ENCODE measurements around the gene PID1.

Gene PID1

DNA sequence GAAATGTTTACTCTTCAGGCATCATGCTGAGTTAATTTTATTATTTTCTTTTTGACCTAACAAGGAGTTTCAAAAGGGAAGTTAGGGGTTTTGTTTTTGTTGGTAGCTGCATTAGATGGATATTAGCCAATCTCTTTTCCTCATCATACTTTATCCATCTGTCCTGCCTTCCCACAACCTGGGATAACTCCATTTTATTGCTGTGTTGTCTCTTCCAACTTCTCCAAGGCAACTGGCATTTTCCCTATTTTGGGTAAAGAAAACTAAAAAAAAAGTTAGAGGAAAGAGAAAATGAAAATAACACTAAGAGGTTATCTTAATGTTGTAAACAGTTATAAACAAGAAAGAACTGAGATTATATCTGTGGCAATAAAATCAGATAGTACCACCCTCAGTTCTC is 147.0 kb downstream of the PID1 start:
- no peak for DNase-seq

DNA sequence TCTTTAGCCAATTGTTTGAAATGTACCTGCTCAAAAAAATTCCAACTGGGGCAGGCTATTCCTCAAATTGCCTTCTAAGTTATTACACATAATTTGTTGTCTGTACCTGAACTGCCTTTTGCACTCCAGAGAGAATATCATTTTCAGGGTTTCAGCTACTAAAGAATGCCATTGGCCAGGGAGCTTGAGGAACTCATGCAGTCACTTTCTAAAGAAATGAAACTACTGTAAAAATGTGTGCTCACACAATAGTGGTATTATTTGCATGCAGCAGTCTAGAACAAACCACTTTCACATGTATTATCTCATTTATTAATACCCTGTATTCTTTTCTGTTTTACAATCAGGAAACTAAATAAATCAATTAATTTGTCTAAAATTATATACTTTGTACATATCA is 152.2 kb downstream of the PID1 start:
- DNase-seq = no peak

DNA sequence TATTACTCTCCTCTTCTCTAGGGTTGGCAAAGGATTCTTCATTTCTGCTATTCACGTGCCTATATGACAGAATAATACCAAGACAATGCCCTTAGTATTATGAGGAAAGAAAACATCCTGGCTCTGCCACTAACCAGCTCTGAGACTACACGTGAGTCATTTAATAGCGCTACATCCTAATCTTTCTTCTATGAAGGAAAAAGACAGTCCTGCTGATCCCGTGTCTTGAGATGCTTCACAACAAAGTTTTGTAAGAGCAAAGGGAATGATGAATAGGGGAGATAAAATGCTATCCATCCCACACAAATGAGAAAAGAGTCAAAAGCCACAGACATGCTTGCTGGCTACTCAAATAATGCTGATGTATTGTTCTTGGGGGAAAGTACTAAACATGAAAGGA is 152.8 kb downstream of the PID1 start:
- DNase-seq = no peak

DNA sequence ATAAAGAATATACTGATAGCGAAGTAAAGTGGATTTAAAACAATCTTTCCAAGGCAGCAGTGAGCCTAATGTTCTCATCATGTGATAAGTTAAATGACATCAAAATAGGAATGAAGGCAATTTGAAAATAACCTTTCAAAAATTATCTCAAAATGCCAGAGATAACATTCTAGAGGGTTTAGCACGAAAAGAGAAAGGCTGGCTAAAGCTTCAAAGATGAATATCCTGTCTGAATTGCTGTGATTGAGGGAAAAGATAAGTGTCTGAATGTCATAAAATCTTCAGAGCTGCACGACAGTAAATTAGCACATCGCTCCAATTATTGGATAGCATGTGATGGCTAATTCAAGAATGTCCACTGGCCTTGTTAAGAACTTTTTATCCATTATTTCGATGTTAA is 159.3 kb downstream of the PID1 start:
- no peak for DNase-seq

DNA sequence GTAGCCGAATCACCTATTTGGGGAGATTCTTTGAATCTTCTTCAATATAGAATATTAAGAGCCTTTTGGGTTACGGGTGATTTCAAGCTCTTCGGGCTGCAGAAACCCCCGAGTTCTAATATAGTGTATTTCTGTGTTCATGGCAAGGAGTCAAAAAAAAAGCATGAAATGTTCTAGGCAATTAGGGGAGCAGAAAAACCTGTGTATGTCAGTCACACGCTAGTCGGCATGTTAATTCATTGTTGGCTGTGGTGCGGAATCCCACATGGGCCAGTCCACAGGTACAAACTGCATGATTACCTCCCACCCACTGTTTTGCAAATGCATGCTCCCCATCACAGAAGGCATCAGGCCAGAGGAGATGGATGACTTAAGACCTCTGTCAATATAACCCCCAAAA is 161.9 kb downstream of the PID1 start:
- no peak for DNase-seq

DNA sequence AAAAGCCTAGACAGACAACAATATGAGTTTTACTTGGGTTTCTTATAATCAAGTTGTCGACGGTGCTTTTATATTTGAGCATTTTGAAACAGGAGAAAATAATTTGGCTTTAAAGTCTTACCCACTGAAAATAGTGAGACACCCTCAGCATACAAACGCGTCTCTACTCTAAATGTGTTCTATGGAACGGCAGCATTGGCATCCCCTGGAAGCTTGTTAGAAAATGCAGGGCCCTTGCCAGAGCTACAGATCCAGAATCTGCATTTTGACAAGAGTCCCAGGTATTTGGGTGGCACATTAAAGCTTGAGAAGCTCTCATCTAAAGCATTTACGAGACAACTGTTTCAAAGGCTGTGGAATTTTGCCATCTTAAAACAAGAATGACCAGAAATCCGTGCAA is 163.5 kb downstream of the PID1 start:
- DNase-seq = peak in 1 of 56 donors; percentile 3

DNA sequence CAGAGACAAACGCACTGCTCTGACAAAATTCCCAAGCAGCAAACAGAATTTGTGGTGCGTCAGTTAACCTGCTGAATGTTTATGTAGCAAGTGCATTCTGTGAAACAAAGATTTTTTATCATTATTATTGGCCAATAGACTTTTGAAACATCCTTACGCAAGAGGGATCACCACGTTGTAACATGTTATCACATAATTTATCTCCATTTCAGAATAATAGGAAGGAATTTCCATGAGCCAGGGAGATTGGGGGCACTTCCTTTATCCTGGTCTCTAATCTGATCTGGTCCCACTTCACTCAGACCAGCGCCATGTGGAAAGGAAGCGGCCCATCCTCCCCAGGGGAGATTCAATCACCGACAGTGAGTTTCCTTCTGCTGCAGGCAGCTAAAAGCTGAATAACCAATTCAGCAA is 166.1 kb downstream of the PID1 start:
- no peak for DNase-seq

DNA sequence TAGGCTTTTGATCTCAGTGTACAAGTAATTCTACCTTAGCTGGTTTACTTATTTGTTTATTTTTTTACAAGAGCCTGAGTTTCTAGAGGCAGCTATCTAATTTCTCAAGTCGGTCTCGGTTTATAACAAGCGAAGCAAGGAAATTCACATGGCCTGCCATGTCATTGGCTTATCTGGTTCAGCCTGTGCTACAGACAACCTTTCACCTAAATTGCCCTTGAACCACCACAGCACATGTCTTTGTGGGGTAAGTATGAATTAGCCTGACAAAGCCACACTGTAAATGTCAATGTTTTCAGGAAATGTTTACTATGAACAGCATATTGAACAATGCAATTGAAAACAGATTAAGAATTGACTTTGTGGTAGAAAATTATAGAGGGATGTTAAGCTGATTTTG is 167.1 kb downstream of the PID1 start:
- DNase-seq = no peak

DNA sequence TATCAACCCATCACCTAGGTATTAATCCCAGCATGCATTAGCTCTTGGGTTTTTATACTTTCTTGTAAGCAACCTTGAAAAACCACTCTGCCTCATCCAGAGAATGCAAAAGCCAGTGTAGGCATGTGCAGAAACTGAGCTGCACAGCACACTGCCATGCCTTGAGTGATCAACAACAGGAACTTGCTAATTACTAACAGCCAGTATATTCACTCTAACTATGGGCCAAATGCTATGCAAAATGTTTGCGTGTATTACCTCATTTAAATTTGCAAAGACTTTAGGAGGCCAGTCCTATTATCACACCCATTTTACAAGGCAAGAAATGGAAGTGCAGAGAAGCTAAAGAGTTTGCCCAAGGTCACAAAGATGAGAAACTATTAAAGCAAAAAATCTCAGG is 169.8 kb downstream of the PID1 start:
- no peak for DNase-seq

DNA sequence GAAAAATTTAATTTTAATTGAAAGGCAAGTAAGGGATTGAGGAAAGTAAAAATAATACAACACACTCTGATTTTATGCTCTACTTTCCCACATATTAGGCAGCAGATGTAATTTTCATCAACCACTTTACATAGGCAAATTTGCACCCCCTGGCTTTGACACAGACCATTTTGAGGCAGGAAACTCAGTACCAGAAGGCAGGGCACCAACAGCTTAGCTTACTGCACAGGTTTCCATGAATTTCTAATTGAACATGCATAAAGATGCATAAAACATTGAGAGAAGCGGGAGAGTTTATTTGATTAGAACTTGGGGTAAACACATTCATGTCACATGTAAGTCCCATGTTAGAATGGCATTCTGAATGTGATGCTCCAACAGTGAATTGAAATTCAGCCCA is 171.9 kb downstream of the PID1 start:
- no peak for DNase-seq

DNA sequence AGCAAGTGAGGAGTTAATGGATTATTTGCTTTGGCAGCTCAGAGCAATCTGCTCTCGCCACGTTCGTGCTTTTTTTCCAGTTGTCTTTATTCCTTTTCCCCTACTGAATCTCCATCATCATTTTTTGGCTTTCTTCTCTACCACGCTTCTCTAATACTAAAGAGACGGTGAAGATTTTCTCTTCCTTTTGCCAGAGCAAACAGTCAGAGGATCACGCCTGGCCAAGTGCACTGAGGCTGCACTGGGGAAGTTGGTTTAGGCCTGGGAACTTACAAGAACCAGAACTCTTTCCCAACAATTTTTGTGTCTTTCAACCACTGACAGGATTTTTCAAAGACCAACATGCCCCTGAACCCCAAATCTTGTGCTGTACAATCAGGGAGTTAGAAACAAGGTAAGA is 172.3 kb downstream of the PID1 start:
- DNase-seq = no peak

DNA sequence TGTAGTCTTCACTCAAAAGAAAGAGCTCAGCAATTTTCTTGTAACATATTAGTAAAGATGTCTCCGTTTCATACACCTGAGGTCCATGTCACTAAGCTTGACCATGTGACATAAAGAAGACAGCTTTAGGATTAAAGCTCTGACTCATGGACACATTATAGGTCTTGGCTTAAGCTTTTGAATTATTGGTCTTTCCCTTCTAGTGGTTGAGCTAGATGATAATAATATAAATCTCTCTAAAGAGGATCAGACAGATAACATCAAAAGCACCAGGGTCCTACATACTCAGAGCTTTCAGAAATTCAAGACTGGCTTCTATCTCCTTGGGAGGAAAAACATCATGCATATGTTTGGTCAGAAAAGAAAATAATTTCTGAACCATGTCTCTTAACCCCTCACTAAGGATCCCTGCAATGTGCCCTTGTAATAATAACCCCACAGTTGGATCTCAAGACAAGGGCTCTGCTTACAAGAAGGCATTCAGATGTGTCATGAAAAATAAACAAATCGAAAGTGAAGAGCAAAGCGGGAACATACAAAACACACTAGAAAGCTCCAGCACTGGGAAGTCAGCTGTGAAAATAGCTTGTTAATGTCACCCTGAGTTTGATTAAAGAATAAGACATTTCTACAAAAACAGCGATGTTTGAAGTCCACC is 174.5 kb downstream of the PID1 start:
- no peak for DNase-seq

DNA sequence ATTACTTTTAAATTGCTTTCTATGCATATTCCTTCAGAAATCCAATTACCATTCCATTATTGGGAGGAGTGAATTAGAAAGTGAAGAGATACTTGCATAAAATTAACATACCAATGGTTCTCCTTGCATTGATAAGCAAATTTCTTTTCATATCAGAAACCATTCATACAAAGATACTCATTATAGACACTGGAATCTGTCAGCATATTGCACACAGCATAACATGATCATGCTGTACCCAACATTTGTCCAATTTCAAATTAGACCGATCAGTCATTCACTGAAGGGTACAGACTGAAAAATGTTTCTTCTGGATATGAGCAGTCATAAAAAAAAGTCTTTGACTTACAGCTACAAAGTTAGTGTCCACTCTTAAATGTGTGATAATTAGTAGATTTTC is 175.6 kb downstream of the PID1 start:
- no peak for DNase-seq

DNA sequence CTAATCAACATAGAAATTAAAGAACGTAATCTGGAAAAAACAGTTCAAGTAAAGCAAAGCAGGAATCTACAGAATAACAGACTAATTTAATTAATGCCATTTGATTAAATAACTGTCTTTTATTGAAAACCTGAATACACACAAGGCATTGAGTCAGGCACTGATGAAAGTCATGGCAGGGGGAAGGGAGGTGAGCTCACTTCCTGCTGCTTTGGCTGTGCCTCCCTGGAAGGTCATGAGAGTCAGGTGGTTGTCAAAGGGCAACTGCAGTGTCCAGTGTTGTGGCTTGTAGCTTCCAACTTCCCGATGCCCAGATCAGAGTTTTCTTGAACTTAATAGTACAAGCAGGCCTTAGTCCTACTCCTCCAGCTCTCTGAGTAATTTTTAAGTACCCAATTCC is 180.9 kb downstream of the PID1 start:
- DNase-seq = no peak

DNA sequence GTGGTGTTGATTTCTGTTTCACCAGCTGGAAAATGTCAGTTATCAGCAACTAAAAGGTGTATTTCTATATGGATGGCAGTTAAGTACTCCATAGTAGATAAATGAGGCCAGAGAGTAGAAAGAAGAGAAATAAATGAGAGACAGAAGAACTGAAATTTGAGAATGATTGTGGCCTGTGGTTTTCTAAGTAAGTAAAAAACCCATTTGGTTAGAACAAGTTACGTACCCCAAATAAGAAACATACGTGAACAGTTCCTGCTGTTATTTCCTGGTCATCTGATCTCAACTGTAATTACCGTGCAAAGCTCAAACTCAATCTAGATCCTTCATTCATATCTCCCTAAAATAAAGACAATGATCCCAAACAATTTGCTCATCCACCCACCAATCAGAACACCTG is 181.3 kb downstream of the PID1 start:
- no peak for DNase-seq

DNA sequence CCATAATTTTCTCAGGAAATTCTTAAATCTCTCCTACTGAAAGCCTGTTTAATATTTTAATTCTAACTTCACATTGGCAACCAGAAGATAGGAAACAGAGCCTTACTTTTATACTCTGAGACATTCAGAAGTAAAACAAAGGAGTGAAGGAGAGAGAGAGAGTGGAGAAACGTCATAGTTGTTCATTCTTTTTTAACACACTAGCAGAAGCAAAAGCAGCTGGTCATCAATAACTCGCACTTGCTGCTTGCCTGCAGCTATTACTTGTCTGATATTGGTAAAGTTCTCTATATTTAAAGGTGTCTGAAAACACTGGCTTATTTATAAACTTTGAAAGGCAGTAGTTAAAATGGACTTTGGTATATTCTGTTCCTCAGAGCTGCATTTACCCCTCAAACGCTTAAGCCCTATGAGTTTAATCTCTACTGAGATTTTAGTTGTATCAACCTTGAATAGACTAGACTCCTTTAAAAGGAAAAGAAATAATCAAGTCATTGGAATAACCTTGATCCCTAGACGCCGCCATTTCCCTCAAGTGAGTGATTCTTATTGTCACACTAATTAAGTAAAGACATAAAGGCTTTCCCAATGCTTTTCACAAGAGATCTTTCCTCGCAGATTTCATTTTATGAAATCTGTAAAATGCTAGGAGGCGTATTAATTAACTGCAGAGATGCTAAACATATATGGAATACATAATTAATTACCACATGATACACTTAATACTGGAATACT is 182.0 kb downstream of the PID1 start:
- no peak for DNase-seq

DNA sequence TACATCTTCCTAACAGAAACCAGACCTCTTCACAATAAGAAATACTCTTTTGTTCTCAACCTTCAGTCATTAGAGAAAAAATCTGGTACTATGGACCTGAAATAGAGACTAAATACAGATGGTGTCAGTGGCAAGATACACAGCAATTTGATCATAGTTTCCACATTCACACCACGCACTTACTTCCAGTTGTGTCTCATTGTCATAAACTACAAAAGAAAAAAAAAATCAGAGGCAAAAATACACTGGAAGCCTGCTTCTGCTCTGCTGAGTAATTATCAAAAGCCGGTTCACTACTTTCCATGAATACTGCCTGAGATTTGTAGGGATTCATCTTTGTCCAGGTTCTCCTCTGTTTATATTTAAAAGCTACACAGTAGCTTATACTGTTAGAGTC is 182.6 kb downstream of the PID1 start:
- no peak for DNase-seq

DNA sequence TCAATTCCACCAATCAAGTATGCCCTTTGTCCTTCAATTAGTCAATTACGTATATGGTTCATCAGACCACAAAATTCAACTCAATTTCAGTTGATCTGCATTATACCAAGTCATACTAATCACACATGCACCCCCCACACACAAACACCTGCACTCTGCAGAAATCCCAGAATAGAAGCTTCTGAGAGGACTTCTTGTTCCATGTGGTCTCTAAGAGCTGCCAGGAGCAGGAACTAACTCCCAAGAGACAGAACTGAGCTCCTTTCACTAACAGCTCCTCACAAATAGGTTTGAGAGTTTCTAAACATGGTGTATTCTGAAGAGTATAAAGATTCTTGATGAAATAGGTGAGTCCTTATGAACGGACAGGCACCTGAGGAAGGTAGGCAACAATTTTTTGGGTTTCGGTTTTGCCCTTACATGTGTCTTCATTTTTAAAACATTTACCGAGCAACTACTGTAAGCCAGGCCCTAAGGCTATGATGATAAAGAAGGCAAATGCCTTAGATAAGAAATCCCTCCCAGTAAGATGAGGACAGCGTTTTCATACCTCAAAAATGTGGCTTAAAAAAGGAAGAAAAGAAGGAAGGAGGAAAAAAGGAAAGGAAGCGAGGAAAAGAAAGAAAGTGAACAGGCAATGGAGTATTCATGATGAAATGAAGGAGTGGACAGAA is 183.1 kb downstream of the PID1 start:
- DNase-seq = no peak

DNA sequence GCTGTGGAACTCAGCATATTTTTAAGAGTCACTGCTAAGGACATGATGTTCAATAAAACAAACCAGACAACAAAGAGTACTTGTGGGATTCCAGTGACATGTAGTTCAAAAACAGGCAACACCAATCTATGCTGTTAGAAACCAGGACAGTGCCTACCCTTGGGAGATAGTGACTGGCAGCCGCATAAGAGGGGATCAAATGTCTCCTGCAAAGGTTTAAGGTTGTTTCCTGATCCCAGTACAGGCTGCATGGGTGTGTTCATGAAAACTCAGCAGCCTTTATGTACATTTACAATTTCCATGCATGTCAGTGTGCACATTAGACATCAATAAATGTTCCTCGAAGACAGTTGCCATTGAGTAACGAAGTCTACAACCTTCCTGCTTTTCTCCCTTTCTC is 183.8 kb downstream of the PID1 start:
- no peak for DNase-seq

DNA sequence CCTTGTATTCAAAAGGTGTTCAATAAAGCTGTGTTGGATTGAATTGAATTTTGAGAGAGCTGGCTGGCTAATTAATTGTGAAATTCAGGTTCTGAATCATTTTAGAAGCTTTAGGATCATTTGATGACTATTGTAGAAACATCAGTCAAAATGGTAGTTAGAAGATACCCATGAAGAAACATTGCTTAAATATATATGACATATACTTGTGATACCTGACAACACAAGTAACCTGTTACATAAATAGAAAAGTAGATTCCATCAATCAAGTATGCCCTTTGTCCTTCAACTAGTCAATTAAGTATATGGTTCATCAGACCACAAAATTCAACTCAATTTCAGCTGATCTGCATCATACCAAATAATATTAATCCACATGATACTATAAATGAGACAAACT is 185.6 kb downstream of the PID1 start:
- no peak for DNase-seq

DNA sequence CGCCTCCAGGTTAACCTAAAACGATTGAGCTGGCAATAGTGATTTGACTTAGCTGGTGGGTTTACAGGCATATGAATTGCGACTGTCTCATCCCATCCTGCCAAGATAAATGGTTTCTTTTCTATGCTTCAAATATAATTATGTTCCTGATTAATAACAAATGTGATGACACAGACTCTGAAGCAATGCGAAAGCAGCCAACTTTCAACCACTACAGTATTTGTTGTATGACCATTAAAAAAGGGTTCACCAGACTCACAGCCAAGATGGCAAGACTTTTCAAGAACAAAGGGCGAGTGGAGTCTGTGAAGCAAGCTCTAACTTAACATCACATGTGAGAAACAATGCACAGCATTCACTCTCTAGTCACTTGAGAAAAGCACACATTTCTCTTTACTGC is 186.6 kb downstream of the PID1 start:
- no peak for DNase-seq

DNA sequence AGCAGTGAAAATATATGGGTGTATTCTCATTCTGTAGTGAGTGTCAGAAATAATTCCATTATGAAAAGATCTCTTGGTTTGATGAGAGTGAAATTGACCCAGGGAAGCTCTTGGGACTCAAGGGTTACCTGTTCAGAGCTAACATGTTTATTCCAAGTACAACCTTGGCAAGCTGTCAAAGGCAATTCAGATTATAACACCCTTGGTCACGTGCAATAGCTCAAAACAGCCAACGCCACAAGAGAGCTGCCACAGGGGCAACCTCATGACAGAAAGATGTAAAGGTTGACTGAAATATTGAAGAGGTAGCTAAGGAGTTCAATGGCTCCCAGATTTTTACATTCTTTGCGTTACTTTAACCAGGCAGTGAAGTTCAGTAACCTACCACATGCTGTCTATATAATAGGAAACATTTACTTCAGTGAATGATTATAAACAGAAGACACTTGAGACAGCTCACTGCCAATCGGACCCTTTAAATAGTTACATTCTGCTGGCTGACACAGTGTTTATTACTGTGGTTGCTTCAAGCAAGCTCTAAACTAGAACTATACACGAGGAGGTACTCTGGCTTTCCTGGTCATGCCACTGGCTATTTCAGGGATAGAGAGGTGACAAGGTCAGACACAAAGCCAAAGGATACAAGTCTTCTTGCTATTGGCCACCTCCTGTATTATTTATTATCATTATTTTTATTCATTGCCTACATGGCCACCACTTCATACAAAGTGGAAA is 187.3 kb downstream of the PID1 start:
- no peak for DNase-seq
